ENCODE results near the gene DAB1.

Gene DAB1

DNA sequence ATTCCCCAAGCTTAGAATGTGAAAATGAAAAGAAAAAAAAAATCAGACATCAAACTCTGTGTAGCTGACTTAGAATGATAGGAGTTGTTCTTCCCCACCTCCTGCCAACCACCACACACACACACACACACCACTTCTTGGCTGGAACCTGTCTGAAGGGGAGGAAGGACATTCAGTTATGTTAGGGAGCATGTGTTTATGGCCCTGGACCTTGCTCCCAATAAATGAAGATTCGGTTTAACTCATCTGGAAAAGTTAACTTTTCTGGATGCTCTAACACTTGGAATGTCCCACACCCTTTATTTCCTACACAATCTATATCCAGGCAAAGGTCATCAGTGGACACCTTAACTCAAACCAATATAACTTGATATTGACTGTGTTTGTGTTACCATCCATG is 112.4 kb downstream of the DAB1 start:
- no peak for DNase-seq (ENCODE audit: extremely low spot score)
- CTCF ChIA-PET, result no interaction called here
- TF ChIP-seq, protein P1, sequence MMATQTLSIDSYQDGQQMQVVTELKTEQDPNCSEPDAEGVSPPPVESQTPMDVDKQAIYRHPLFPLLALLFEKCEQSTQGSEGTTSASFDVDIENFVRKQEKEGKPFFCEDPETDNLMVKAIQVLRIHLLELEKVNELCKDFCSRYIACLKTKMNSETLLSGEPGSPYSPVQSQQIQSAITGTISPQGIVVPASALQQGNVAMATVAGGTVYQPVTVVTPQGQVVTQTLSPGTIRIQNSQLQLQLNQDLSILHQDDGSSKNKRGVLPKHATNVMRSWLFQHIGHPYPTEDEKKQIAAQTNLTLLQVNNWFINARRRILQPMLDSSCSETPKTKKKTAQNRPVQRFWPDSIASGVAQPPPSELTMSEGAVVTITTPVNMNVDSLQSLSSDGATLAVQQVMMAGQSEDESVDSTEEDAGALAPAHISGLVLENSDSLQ (IDR thresholded peaks at IDR 0.05), result no peak
- TF ChIP-seq SP1 (IDR thresholded peaks at IDR 0.05) (no peak), BHLHE40 (IDR thresholded peaks at IDR 0.05; ENCODE audit: borderline replicate concordance) (no peak), FOXM1 (IDR thresholded peaks at IDR 0.05; ENCODE audit: borderline replicate concordance) (no peak), ZNF384 (IDR thresholded peaks at IDR 0.05) (no peak), ARNT (IDR thresholded peaks at IDR 0.05) (no peak), TARDBP (IDR thresholded peaks at IDR 0.05) (no peak), CTBP1 (IDR thresholded peaks at IDR 0.05; ENCODE audit: borderline replicate concordance) (no peak), SUZ12 (IDR thresholded peaks at IDR 0.05) (no peak), L3MBTL2 (conservative IDR thresholded peaks at IDR 0.05) (no peak), NFRKB (IDR thresholded peaks at IDR 0.05) (no peak)
- POLR2A ChIA-PET, result no interaction called here

DNA sequence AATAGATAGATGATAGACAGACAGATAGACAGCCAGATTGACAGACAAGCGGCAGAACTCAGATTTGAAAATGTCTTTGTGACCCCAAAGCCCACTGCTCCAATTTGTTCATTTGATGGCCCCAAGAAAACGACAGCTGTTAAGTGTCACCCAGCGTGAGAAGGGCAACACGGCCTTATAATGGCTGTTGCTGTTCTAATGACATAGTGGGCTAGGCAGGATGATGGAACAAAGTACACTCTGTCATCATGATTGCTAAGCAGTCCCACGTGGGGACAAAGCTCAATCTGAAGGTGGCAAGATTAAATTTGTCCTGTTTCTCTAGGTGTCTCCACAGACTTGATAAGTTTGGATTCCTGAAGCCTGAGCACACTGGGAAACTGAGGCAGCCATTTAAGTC is 112.9 kb downstream of the DAB1 start:
- POLR2A ChIA-PET, result no interaction called here
- TF ChIP-seq ZNF384 (IDR thresholded peaks at IDR 0.05), result no peak
- CTCF ChIA-PET, result no interaction called here

DNA sequence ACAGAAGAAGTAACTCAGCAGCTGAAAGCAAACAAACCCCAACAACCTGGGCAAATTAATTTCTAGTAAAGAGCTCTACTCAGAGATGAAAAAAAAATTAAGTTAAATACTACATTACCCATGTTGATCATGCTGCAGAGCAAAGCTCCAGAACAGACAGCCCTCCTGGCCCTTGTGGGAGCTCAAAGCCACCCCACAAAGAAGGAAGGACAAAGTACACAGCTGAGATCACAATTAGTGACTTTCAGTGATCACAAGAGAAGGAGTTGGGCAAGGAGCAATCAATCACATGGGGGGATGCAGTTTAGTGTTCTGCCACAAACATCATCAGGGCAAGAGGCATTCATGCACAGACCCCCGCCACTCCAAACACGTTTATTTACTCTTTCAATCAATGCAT is 114.2 kb downstream of the DAB1 start:
- no peak for DNase-seq (ENCODE audit: extremely low spot score)
- TF ChIP-seq ZNF384 (IDR thresholded peaks at IDR 0.05) (no peak), SP1 (IDR thresholded peaks at IDR 0.05) (no peak), NFRKB (IDR thresholded peaks at IDR 0.05) (no peak), SUZ12 (IDR thresholded peaks at IDR 0.05) (no peak), FOXA1 (IDR thresholded peaks at IDR 0.05) (no peak), L3MBTL2 (conservative IDR thresholded peaks at IDR 0.05) (no peak), ELF4 (IDR thresholded peaks at IDR 0.05) (no peak), CTBP1 (IDR thresholded peaks at IDR 0.05; ENCODE audit: borderline replicate concordance) (no peak), ARNT (IDR thresholded peaks at IDR 0.05) (no peak), LEF1 (IDR thresholded peaks at IDR 0.05; ENCODE audit: borderline replicate concordance) (no peak)
- POLR2A ChIA-PET, result no interaction called here
- CTCF ChIA-PET, result no interaction called here

More for the DNA sequence above, 112.9 kb downstream of the DAB1 start:
- DNase-seq (ENCODE audit: extremely low spot score), result no peak

DNA sequence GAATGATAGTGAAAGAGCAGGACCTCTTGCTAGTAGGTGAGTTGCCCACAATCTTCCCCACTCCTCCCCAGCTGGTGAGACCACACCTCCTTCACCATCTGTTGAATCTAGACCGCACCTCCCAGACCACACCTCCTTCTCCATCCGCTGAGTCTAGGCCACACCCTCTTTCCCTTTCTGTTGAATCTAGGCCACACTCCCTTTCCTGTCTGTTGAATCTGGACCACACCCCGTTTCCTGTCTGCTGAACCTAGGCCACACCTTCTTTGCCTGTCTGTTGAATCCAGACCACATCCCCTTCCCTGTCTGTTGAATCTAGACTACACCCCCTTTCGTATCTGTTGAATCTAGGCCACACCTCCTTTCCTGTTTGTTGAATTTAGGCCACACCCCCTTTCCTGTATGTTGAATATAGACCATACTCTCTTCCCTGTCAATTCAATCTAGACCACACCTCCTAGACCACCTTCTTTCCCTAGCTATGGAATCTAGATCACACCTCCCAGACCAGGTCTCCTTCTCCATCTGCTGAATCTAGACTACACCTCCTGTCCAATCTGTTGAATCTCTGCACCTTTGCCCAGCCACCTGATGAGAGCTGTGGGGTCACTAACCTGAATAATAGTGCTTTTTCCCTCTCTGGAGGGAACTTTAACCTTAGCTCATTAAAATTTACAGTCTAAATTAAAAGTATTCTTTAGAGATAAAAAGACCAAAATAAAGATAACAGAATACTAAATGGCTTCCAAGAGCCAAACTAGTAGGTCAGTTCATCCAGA is 116.3 kb downstream of the DAB1 start:
- ChIA-PET POLR2A (no interaction called here), CTCF (no interaction called here)
- TF ChIP-seq NFRKB (IDR thresholded peaks at IDR 0.05) (no peak), ELF4 (IDR thresholded peaks at IDR 0.05) (no peak), LEF1 (IDR thresholded peaks at IDR 0.05; ENCODE audit: borderline replicate concordance) (no peak), FOXM1 (IDR thresholded peaks at IDR 0.05; ENCODE audit: borderline replicate concordance) (no peak)
- TF ChIP-seq, protein P1 (IDR thresholded peaks at IDR 0.05), result no peak
- peak; percentile 26 for DNase-seq (ENCODE audit: extremely low spot score)

DNA sequence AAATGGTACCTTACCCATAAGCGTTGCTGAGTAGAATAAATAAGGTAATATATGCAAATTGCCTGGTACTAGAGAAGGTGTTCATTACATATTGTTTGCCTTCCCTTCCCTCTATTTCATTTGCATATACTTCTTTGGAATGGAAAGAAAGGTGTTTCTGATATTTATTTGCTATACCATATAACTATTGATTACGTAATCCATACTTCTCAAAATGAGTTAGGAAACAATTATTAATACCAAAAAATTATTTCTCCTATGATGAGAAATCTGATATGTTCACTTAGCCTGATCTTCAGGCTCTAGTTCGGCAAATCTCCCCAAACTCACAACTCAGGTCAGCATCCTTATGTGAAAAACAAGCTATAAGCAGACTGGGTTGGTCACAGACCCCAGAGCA is 119.3 kb downstream of the DAB1 start:
- TF ChIP-seq FOXM1 (IDR thresholded peaks at IDR 0.05; ENCODE audit: borderline replicate concordance) (no peak), ZNF384 (IDR thresholded peaks at IDR 0.05) (no peak), SUZ12 (IDR thresholded peaks at IDR 0.05) (no peak), TARDBP (IDR thresholded peaks at IDR 0.05) (no peak), ARNT (IDR thresholded peaks at IDR 0.05) (no peak), HDGF (IDR thresholded peaks at IDR 0.05; ENCODE audit: borderline replicate concordance) (no peak)
- ChIA-PET CTCF (no interaction called here), POLR2A (no interaction called here)
- DNase-seq (ENCODE audit: extremely low spot score), result no peak

DNA sequence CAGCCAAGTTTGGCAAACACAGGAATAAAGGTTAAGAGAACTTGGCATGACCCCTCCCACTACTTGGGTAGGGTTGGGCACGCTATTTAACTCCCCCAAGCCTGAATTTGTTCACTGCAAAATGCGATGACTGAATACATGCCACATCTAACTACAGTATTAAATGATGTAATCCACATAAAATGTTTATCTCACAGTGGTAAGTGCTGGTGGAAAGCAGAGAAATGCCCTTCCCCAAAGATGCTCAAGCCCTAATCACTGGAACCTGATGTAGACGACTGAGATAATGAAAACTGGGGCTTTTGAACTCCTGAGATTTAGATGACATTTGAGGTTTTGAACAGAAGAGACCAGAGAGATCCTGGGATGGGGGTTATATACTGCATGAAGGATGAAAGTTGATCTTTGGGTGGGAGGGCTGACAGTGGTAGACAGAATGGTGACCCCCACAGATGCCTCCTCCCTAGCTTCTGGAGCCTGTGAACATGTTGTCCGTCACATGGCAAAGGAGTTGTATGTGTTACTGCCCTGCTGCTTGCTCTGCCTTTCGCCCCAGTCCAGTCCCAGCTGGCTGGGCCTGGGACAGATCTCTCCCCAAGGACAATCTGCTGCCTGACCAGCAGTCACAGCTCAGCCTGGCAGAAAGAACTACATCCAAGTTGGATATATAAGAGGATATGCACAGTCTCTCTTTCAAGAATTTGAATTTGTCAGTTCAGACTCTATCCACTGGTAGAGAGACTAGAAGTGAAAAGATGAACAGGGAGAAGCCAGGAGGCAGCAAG is 120.9 kb downstream of the DAB1 start:
- ChIA-PET POLR2A (no interaction called here), CTCF (no interaction called here)
- DNase-seq (ENCODE audit: extremely low spot score), result no peak
- TF ChIP-seq BHLHE40 (IDR thresholded peaks at IDR 0.05; ENCODE audit: borderline replicate concordance) (no peak), ELF4 (IDR thresholded peaks at IDR 0.05) (no peak), L3MBTL2 (conservative IDR thresholded peaks at IDR 0.05) (no peak), CTBP1 (IDR thresholded peaks at IDR 0.05; ENCODE audit: borderline replicate concordance) (no peak), NFRKB (IDR thresholded peaks at IDR 0.05) (no peak), LEF1 (IDR thresholded peaks at IDR 0.05; ENCODE audit: borderline replicate concordance) (no peak), FOXK2 (IDR thresholded peaks at IDR 0.05) (no peak), HDGF (IDR thresholded peaks at IDR 0.05; ENCODE audit: borderline replicate concordance) (no peak), SUZ12 (IDR thresholded peaks at IDR 0.05) (no peak), SP1 (IDR thresholded peaks at IDR 0.05) (no peak), FOXM1 (IDR thresholded peaks at IDR 0.05; ENCODE audit: borderline replicate concordance) (no peak), FOXA1 (IDR thresholded peaks at IDR 0.05) (no peak), TARDBP (IDR thresholded peaks at IDR 0.05) (no peak), ARNT (IDR thresholded peaks at IDR 0.05) (no peak), ZNF384 (IDR thresholded peaks at IDR 0.05) (no peak)
- TF ChIP-seq, protein P1 (IDR thresholded peaks at IDR 0.05), result no peak
